PFSK-1 (cell line): ENCODE data around the gene SPATA16.

Experiments used
- POLR2AphosphoS5 ChIP-seq: IDR thresholded peaks from 2 replicates; pipeline ENCODE4 v1.6.1; 2012; ENCODE audit warnings: low read depth, mild to moderate bottlenecking, control low read depth, low read length, moderate library complexity
- REST ChIP-seq, 2 experiments: IDR thresholded peaks; 2 replicates each; pipeline versions ENCODE4 v1.6.1 to v1.8.0; 2011 to 2012; ENCODE audit warnings: low read depth in 2 of 2, low read length in 2 of 2, control low read depth in 1 of 2, inconsistent platforms in 1 of 2, mild to moderate bottlenecking in 1 of 2, moderate library complexity in 1 of 2; ENCODE audit not compliant: insufficient read depth in 1 of 2
- SIN3A ChIP-seq: IDR thresholded peaks from 2 replicates; pipeline ENCODE4 v1.6.1; 2012; ENCODE audit warnings: mild to moderate bottlenecking, low read length, moderate library complexity, borderline replicate concordance; ENCODE audit not compliant: insufficient read depth
- TAF1 ChIP-seq: IDR thresholded peaks from 2 replicates; pipeline ENCODE4 v1.6.1; 2012; ENCODE audit warnings: low read length, control low read depth, borderline replicate concordance; ENCODE audit not compliant: insufficient read depth

- TF ChIP-seq POLR2AphosphoS5 = no peak
- no peak for TF ChIP-seq REST (IDR thresholded peaks at IDR 0.05; ENCODE audit: insufficient read depth in 1 of 2, low read depth in 2 of 2, low read length in 2 of 2)
- TF ChIP-seq TAF1 = no peak
- no peak for TF ChIP-seq SIN3A
Observed at GRCh38 chr3:173111321-173111720, 29.7 kb downstream of the SPATA16 start.
